GM21390 (cell line): Measurements from ENCODE around the gene STAU1.
"Not testable (repeated sequence)": the region's sequence is repeated elsewhere in the genome, so short reads cannot be mapped to it uniquely, and the experiment has no call there.

Experiments used
- ATAC-seq: cut with Tn5 transposase; IDR thresholded peaks from one replicate; pipeline ENCODE4 v1.9.1; 2021; ENCODE audit not compliant: unreplicated experiment

Gene STAU1

DNA sequence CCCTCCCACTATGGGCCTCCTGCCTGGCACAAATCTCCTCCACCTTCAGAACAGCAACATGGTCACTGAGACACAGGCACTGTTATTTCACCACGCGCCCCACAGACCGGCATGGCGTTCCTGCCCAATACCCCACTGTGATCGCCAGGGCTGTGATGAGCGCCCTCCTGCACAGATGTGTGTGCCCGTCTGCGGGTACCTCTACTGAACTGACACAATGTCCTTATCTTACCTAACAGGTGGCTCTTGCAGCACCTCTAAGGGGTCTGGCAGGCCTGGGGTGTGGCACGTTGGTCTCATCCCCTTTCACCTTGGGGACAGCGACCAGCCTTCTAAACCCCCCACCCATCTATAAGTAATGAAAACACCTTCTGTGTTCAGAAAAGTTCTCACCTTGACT lies 64.2 kb downstream of the STAU1 start:
- no peak for ATAC-seq

DNA sequence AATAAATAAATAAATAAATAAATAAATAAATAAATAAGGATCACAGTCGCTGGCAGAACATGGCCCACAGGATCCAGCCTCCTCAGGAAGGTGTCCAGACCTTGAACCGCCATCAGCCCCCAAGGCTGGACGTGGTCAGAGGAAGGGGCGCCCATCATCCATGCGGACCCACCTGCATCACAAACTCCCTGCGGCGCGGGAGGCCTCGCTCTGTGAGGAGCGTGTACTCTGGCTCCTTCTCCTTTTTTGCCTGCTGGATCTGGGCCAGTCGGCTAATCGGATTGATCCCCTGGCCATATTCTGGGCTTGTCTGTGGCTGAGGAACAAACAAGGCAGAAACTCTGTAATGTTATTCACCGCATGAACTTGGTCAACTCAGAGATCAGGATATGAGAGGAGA lies 65.2 kb downstream of the STAU1 start:
- ATAC-seq, result no peak

DNA sequence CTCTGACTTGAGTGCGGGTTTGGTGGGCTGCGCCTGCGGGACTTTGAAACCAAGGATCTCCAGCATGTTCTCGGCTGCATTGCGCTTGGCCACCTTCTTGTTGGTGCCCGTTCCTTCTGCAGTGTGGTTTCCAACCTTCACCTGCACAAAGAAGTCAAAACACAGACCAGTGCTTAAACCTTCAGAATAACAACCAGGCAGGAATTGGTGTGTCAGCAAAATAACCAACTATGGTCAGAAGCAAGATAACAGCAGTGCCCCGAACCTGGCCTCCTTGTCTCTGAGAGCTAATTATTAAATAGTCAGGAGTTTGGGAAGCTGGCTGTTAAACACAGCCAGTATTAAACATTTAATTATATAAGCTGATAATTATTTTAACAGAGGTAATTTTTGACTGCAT lies 68.1 kb downstream of the STAU1 start:
- ATAC-seq, result no peak

DNA sequence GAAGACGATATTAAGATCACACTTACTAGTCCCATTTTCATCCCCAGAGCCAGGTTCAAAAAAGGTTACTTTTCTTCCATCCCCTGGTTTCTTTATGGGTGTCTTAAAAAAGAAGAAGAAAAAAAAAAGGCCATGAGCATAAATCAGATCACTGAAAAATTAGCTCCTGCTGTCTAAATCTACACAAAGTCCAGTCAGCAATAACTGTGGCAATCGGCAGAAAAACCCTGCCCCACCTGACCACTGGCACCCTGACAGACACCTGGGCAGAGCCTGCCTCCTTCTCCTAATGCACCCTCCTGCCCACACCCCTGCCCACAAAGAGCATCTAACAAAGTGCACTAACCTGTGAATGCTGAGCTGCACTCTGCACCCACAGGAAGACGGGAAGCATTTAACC lies 69.8 kb downstream of the STAU1 start:
- no peak for ATAC-seq

DNA sequence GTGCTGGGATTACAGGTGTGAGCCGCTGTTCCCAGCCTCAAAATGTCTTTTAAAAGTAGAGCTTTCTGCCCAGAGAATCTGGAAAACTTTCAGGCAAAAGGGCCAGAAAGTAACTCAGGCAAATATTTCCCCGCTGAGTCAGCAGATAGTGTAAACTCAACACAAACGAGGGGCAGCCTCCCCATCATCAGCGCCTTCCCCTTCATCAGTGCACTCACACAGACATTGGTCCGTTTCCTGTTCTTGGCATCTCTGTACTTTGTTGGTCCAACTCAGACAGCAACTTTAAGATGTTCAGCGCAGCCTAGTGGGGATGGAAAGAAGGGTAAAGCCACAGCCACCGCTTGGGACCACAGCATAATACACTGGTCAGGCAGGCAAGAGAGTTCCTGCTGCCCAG lies 72.6 kb downstream of the STAU1 start:
- no peak for ATAC-seq

DNA sequence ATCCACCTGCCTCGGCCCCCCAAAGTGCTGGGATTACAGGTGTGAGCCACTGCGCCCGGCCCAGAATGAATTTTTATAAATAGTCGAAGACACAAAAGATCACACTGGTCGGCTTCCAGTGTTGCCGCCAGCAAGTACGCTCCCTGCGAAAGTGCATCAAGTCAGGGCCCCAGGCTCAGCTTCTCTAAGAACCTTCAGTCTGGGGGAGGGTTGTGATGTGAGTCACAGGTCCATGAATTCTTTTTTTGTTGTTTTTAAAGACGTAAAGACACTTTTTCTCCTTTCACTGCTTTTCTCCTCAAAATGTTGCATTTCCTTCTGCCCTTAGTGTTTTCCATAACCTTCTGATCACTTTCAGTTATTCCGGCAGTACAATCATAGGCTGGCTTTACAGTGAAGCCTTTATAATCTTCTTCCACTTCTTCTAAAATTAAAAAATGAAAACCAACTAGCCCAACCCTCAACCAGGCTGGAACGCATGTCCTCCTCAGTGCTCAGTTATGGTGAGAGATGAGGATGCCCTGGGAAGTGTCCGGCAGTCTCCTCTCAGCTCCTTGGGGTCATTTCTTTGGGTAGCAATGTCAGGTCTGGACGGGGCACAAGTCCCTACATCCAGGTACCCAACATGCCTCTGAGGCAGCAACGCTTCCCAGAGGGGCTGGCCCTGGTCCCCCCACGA lies 75.4 kb downstream of the STAU1 start:
- no peak for ATAC-seq

DNA sequence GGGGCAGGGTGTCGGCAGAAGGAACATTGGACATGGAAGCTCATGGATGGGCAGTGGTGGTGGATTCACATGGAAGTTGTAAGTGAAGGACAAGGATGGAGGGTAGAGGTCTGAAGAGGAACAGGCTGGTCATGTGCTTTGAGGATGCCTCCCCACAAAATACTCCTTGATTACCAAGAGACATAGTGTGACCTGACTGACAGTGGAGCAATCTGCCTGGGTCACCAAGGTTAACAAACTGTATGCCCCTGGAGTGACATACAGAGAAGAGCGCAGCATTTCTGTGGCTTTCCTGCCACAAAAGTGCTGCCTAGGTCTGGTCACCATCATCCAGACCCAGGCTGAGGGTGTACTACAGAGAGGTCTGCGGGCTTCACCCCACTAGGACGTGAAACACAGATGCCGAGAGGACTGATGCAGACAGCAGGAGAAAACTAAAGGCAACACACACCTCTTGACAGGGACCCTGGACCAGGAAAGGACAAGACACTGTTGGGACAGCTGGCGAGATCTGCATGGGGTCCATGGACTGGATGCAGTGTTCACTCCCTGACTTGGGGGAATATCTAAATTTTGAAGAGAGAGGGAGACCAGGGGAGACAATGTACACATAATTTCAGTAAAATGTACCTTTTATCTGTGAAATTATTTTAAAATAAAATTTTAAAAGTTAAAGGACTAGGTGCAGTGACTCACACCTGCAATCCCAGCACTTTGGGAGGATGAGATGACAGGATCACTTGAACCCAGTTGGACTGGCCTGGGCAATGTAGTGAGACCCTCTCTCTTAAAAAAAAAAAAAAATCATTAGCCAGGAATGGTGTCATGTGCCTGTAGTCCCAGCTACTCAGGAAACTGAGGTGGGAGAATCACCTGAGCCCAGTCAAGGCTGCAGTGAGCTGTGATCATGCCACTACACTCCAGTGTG lies 77.1 kb downstream of the STAU1 start:
- ATAC-seq, result no peak

DNA sequence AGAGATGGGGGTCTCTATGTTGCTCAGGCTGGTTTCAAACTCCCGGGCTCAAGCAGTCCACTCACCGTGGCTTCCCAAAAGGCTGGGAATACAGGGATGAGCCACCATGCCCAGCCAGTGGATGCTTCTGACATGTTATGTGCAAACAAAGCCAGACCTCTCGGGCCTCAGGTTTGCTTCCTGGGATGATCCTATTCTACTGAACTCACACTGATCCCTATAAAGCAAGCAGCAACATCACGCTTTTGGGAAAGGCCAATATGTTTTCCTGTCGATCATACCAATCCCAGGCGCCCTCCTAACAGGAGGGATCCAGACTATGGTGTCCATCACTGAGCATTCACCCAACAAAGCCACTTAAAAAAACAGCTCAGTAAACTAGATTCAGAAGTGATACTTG lies 81.8 kb downstream of the STAU1 start:
- ATAC-seq, result no peak

DNA sequence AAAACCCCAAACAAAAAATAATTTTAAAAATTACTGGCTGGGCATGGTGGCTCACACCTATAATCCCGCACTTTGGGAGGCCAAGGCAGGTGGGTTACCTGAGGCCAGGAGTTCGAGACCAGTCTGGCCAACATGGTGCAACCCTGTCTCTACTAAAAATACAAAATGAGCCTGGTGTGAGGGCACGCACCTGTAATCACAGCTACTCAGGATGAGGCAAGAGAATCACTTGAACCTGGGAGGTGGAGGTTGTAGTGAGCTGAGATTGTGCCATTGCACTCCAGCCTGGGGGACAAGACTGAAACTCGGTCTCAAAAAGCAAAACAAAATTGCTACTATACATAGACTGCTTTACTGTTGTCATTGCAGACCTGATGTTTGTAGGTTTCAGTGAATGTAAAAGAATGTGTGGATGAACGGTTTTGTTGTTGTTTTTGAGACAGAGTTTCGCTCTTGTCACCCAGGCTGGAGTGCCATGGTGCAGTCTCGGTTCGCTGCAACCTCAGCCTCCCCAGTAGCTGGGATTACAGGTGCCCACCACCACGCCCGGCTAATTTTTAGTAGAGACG lies 83.1 kb downstream of the STAU1 start:
- not testable (repeated sequence) for ATAC-seq

DNA sequence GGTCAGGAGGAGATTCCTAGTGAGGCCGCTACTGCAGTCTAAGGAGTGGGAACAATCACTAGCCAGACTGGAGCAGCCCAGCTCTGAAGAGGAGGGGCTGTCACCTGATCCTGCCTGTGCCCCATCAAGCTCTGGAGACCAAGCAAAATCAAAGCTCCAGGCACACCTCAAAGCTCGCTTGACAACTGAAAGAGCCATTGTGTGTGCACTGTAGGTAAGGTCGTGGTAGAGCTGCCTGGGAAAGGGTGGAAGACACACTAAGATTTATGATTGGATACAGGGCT lies 83.8 kb downstream of the STAU1 start:
- no peak for ATAC-seq

DNA sequence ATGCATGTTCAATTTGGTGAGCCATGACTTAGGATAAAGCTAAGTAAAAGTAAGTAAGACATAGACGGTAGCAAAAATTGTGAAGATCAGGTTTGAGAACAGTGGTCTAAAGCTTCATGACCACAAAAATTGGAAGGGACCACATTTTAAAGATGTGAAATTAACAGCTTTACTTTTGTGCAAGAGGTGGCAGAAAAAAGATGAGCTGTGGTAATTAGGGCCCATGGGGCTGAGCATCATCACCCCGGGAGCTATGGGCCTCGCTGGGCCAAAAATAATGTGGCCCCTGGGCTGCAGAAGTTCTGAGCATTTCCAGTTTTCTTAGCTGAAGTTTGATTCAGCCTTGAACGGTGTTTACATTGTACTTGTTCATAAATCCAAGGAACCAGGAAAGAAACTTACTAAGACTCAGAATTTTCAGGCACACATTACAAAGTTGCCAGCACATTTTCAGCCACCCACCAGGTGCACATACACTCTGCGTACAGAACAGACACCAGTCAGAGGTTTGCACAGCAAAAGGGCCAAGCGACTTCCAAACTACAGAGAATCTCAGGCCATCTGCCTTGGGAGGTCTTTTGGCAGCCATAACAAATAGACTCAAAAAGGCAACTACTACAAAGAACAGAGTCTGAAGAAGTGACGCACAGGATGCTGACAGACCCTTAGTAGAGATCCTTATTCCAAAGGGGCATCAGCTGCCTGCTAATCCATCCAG lies 84.3 kb downstream of the STAU1 start:
- ATAC-seq, result no peak

DNA sequence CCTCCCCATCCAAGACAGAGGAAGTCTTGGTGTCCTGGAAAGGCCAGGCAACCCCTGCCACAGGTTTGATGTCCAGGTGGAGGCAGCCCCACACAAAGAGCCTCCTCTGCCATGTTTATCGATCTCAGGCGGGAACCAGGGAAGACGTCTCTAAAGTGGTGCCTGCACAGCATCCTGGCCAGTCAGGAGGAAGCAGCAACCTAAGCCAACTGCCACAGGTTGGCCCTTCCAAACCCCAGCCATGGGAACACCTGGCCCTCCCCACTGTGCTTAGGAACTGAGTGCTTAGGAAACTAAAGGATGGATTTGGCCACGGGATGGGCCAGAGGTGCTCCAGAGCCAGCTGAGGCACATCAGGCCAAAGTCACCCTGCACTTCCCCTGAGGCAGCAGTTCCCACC lies 85.1 kb downstream of the STAU1 start:
- ATAC-seq, result no peak

DNA sequence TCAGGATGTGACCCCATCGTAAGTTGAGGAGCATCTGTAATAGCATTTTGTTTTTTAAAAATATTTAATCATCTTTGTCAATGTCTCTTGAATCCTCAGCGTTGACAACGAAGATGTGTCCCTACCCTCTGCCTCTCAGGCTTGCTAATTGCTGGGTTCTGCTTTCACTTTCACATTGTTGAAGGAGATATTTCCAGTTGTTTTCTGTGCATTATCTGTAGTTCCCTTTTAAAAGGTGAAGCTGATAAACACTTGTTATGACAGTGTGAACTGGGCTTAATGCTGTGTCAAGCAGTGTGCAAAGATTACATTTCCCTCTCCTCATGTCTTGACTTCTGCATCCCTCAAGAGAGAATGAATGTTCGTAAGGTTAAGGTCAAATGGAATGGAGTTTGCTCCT lies 87.2 kb downstream of the STAU1 start:
- no peak for ATAC-seq

DNA sequence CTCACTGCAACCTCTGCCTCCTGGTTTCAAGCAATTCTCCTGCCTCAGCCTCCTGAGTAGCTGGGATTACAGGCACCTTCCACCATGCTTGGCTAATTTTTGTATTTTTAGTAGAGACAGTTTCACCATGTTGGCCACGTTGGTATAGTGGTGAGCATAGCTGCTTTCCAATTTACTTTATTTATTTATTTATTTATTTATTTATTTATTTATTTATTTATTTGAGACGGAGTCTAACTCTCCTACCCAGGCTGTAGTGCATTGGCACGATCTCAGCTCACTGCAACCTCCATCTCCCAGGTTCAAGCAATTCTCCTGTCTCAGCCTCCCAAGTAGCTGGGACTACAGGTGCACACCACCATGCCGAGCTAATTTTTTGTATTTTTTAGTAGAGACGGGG lies 87.8 kb downstream of the STAU1 start:
- ATAC-seq, result not testable (repeated sequence)

DNA sequence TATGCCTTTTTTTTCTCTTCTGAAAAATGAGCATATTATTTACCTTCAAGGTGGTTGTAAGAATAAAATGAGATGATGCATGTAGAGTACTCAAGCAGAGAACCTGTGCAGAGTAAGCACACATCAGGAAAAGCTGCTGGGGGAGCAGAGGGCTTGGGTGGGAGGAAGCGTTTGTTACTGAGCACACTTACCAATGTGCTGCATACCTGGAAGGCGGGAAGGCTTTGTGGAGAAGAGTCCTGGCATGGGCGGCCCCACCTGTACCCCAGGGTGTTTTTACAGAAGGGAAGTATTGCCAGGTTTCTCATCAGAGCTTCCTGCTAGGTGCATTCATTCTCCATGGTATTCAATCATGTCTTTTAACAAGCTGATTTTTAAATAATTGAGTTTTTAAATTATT lies 89.1 kb downstream of the STAU1 start:
- ATAC-seq, result no peak

DNA sequence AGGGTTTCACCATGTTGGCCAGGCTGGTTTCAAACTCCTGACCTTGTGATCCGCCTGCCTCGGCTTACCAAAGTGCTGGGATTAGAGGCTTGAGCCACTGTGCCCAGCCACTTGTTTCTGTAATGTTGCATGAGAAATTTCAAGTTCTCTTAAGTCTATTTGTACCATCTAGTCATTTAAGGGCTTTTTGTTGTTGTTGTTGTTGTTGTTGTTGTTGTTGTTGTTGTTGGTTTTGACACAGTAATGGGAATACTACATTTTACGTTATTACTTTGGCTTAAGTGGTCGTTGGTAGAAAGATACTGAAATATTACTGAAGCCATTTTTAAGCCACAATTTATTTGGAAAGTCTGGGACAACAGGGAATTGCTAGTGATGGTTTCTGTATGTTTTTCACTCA lies 90.0 kb downstream of the STAU1 start:
- ATAC-seq, result no peak

DNA sequence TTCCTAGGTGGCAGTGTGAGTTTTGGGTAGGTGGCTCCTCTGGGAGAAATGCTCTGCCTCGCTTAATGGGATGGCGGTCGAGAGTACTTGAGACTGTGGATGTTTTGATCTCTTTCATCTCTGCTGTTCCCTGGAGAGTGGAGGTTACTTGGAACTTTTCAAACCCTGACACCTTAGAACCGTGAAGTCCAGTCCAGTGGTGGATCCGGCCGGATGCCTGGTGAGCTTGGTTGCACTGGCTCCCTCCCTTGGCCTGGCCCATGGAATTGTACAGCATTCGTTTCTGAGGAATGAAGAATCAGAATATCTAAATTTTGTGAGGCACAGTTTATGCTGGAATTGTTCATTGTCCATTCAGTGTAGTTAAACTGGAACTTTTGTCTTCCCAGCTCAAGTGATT lies 91.0 kb downstream of the STAU1 start:
- ATAC-seq, result no peak

DNA sequence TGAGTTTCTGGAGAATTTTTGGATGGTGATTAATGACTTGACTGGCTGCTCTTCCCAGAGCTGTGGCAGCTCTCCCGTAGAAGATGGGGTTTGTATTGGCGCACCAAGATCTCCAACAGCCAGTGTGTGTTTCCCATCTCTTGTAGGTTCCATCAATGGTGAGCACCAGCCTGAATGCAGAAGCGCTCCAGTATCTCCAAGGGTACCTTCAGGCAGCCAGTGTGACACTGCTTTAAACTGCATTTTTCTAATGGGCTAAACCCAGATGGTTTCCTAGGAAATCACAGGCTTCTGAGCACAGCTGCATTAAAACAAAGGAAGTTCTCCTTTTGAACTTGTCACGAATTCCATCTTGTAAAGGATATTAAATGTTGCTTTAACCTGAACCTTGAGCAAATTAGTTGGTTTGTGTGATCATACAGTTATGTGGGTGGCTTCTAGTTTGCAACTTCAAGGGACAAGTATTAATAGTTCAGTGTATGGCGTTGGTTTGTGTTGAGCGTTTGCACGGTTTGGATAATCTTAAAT lies 91.9 kb downstream of the STAU1 start:
- ATAC-seq, result no peak

DNA sequence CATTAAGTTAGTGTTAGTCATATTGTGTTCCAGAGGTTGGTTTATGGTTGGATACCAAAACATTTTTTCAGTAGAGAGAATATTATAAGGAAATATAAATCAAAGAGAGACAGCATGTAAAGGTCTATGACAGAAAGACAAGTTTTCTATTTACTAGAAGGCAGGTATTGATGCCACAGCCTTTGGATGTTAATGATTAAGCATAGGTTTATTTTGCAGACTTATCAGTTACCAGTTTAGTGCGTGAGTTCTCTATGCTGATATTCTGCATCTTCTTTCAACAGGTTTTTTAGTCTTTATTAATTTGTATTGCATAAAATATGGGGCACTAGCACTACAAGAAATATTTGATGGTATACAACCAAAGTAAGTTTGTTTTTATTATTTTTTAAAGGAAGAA lies 96.4 kb downstream of the STAU1 start:
- ATAC-seq, result no peak

DNA sequence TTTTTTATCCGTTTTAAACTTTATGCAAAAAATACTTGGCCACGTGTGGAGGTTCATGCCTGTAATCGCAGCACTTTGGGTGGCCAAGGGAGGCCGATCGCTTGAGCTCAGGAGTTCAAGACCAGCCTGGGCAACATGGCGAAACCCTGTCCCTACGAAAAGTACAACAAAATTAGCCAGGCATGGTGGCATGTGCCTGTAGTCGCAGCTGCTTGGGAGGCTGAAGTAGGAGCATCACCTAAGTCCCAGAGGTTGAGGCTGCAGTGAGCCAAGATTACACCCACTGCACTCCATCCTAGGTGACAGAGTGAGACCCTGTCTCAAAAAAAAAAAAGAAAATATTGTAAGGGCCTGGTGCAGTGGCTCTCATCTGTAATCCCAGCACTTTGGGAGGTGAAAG lies 97.0 kb downstream of the STAU1 start:
- no peak for ATAC-seq

DNA sequence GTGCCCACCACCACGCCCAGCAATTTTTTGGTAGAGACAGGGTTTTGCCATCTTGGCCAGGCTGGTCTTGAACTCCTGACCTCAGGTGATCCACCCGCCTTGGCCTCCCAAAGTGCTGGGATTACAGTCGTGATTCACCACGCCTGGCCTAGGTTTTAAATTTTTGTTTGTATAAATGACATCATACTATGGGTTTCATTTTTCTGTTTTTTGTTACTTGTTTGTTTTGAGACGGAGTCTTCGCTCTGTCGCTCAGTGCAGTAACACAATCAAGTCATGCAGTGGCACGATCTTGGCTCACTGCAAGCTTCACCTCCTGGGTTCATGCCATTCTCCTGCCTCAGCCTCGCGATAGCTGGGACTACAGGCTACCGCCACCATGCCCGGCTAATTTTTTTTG lies 105.8 kb downstream of the STAU1 start:
- not testable (repeated sequence) for ATAC-seq

DNA sequence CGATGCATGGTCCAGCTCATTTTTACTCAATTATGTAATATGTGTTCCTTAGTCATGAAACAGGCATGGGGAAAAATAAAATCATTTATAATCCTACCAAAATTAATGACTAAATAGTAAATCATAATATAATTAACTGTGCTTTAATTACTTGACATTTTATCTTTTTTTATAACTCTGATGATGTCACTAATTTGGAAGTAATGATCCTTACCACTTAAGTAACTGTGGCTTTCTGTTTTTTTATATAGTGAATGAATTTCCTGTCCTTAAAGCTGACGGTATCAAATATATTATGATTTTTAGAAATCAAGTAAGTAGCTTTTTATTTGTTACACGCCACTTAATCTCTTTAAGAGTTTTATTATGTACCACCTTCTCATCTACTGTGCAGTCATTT lies 109.8 kb downstream of the STAU1 start:
- ATAC-seq, result no peak
